ENCODE data around the gene SLC15A3.

The SLC15A3 gene

GRCh38 chr11:60970890-60971289, 18.9 kb upstream of the SLC15A3 start:
- Histone ChIP-seq H3K4me2 (ENCODE audit: low read length) (no peak overlapping the region), H2AFZ (ENCODE audit: low read length) (no peak overlapping the region), H3K4me3 (ENCODE audit: low read depth, low read length, poor library complexity, severe bottlenecking) (no peak overlapping the region), H3K27ac (ENCODE audit: low read depth, low read length, poor library complexity, severe bottlenecking) (no peak overlapping the region), H3K79me2 (ENCODE audit: insufficient read depth, low read length) (no peaks in the 10 kb centered on the region), H3F3A (ENCODE audit: insufficient read depth, low read length) (no peaks in the 10 kb centered on the region), H3K4me1 (ENCODE audit: insufficient read depth, low read length, severe bottlenecking) (peaks cover 8% of the 10 kb centered on the region), H3K36me3 (ENCODE audit: insufficient read depth, low read length) (no peaks in the 10 kb centered on the region; the same call in 1 of the 2 replicates), H3K9me2 (ENCODE audit: low read depth, low read length) (no peaks in the 10 kb centered on the region), H3K9ac (ENCODE audit: low read length) (no peak overlapping the region), H4K20me1 (ENCODE audit: insufficient read depth, low read length) (no peaks in the 10 kb centered on the region), H3K27me3 (ENCODE audit: insufficient read depth, low read length) (peaks cover 14% of the 10 kb centered on the region), H3K9me3 (ENCODE audit: low read length) (no peaks in the 10 kb centered on the region; the same call in 1 of the 2 replicates)
- TF ChIP-seq CTCF (IDR thresholded peaks at IDR 0.05; ENCODE audit: low read length) = no peak
- no peak for TF ChIP-seq EZH2 (IDR thresholded peaks at IDR 0.05; ENCODE audit: borderline replicate concordance, low read length)

- H3K27ac ChIP-seq (ENCODE audit: low read depth, low read length, poor library complexity, severe bottlenecking) = no peak overlapping the region
- peaks cover 17% of the 10 kb centered on the region for H3K27me3 ChIP-seq (ENCODE audit: insufficient read depth, low read length)
- peaks cover 8% of the 10 kb centered on the region for H3K4me1 ChIP-seq (ENCODE audit: insufficient read depth, low read length, severe bottlenecking)
- no peaks in the 10 kb centered on the region for H3K9me2 ChIP-seq (ENCODE audit: low read depth, low read length)
- H3K9me3 ChIP-seq (ENCODE audit: low read length) = no peaks in the 10 kb centered on the region; the same call in 1 of the 2 replicates
- TF ChIP-seq CTCF (IDR thresholded peaks at IDR 0.05; ENCODE audit: low read length) (peak; percentile 97), EZH2 (IDR thresholded peaks at IDR 0.05; ENCODE audit: borderline replicate concordance, low read length) (no peak)
- no peaks in the 10 kb centered on the region for H4K20me1 ChIP-seq (ENCODE audit: insufficient read depth, low read length)
- H3K36me3 ChIP-seq (ENCODE audit: insufficient read depth, low read length) = no peaks in the 10 kb centered on the region; the same call in 1 of the 2 replicates
- no peaks in the 10 kb centered on the region for H3F3A ChIP-seq (ENCODE audit: insufficient read depth, low read length)
- H2AFZ ChIP-seq (ENCODE audit: low read length) = no peak overlapping the region
- H3K4me3 ChIP-seq (ENCODE audit: low read depth, low read length, poor library complexity, severe bottlenecking) = no peak overlapping the region
- H3K9ac ChIP-seq (ENCODE audit: low read length) = no peak overlapping the region
- H3K79me2 ChIP-seq (ENCODE audit: insufficient read depth, low read length) = no peaks in the 10 kb centered on the region
- no peak overlapping the region for H3K4me2 ChIP-seq (ENCODE audit: low read length)
These were observed 18.4 kb upstream of the SLC15A3 start for GRCh38 chr11:60970369-60970774.

- Histone ChIP-seq H4K20me1 (ENCODE audit: insufficient read depth, low read length) (no peaks in the 10 kb centered on the region), H3K4me3 (ENCODE audit: low read depth, low read length, poor library complexity, severe bottlenecking) (no peak overlapping the region), H3K27ac (ENCODE audit: low read depth, low read length, poor library complexity, severe bottlenecking) (no peak overlapping the region), H3K9ac (ENCODE audit: low read length) (no peak overlapping the region), H3F3A (ENCODE audit: insufficient read depth, low read length) (no peaks in the 10 kb centered on the region), H3K79me2 (ENCODE audit: insufficient read depth, low read length) (no peaks in the 10 kb centered on the region), H2AFZ (ENCODE audit: low read length) (no peak overlapping the region), H3K9me2 (ENCODE audit: low read depth, low read length) (no peaks in the 10 kb centered on the region), H3K27me3 (ENCODE audit: insufficient read depth, low read length) (peaks cover 17% of the 10 kb centered on the region), H3K9me3 (ENCODE audit: low read length) (no peaks in the 10 kb centered on the region; the same call in 1 of the 2 replicates), H3K4me1 (ENCODE audit: insufficient read depth, low read length, severe bottlenecking) (peaks cover 8% of the 10 kb centered on the region), H3K36me3 (ENCODE audit: insufficient read depth, low read length) (no peaks in the 10 kb centered on the region; the same call in 1 of the 2 replicates), H3K4me2 (ENCODE audit: low read length) (no peak overlapping the region)
- TF ChIP-seq EZH2 (IDR thresholded peaks at IDR 0.05; ENCODE audit: borderline replicate concordance, low read length) (no peak), CTCF (IDR thresholded peaks at IDR 0.05; ENCODE audit: low read length) (no peak)
These were observed 16.2 kb upstream of the SLC15A3 start for GRCh38 chr11:60968223-60968622.
